NOMO-1 (cell line): Measurements from ENCODE around the gene LTN1.
"Not testable (repeated sequence)": the region's sequence is repeated elsewhere in the genome, so short reads cannot be mapped to it uniquely, and the experiment has no call there.

Experiments used
- DNase-seq, 2 experiments: peaks; one replicate each; lab custom pipeline; 2025; ENCODE audit not compliant: unreplicated experiment in 2 of 2; lab: John Stamatoyannopoulos, UW

LTN1 gene

DNA sequence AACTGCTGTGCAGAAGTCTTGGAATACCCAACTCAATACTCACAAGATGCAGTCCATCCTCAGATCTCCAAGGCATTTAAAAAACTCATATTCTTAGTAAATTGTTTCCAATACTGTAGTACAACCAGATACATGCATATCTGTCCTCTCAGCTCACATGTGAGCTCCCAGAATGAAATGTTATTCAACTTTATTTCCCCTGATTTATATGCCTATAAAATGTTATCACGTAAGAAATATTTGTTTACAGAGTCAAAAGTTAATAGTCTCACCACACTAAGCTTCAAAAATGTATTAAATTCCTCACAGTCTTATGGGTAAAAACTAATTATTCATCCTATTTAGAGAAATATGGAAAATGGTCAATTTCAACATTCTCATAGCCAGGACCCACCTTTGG is 56.6 kb downstream of the LTN1 start:
- no peak for DNase-seq

DNA sequence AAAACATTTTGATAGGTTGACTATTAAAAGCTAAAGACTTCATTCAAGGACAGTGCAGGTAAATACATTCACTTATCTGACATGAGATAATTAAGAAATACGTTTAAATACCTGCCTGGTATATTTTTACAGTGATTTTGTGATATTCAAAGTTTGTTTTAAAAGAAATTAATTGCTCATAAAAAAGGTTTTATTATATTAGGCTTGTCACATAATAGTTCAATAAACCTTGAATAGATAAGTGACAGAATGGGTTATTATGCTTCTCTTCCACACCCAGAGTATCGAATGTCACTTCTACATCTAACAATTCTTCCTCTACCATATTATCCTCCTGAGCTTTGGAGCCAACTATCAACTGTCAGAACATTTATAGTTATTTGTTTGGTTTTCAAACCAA is 60.0 kb downstream of the LTN1 start:
- DNase-seq: no peak

DNA sequence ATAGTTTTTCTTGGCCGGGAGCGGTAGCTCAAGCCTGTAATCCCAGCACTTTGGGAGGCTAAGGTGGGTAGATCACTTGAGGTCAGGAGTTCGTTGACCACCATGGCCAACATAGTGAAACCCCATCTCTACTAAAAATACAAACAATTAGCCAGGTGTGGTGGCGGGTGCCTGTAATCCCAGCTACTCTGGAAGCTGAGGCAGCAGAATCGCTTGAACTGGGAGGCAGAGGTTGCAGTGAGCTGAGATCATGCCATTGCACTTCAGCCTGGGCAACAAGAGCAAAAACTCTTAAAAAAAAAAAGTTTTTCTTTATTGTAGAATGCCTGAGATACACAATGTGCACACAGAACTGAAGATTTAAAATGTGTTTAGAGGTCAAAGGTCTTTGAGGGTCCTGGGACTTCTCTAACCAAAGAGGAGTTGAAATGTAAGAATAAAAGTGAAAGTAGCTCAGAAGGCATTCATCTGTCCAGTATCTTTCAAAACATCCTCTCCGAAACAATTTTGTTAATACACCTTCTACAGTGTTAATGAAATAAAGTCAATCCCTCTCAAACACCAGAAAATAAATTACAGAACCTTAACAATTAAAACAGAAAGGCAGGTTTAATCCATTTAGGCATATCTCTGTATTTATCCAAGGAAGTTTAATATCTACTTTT is 60.8 kb downstream of the LTN1 start:
- not testable (repeated sequence) for DNase-seq

DNA sequence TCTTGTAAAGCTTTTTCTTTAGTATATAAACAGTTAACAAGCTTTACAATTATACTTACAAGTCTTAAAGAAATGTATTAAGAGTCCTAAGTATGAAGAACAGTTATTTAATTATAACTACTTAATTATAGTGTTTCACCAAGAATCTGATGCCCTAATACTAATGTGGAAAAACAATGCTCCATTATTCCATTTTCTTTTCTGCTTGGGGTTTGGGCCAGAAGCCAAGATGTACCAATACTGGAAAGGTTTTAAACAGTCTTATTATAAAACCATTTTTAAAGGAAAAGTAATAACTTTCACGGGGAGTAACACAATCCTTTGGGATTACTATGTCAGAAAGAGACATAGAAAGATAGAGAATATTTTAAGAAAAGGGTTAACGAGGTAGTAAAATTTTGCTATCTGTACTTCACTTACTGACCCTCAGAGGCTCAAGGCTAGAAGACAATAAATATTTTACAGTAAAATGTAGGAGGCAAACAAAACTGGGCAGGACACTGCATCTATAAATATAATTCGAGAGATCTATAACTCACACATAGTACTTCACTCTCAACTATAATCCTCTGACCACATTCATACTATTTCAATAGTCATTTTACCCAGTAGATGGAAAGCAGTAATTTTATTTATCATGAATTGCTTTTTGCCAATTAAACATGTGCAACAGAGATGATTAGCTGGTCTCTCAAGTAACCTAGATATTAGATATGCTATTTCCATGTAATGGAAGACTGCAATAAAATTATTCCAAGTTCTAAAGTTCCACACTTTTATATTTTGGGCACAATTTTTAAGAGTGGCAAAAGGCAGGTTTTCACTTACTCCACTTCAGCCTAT is 63.9 kb downstream of the LTN1 start:
- DNase-seq: no peak

GRCh38 chr21:28927130-28927529 is 65.5 kb downstream of the LTN1 start:
- no peak for DNase-seq

- DNase-seq: no peak
These were observed 69.2 kb downstream of the LTN1 start for GRCh38 chr21:28923439-28923975.

GRCh38 chr21:28922368-28922767 is 70.3 kb downstream of the LTN1 start:
- DNase-seq: no peak

- no peak for DNase-seq
These were observed 76.4 kb downstream of the LTN1 start for GRCh38 chr21:28916150-28916893.

GRCh38 chr21:28913071-28913470 is 79.6 kb downstream of the LTN1 start:
- DNase-seq: no peak

GRCh38 chr21:28910280-28910887 is 82.3 kb downstream of the LTN1 start:
- no peak for DNase-seq

DNA sequence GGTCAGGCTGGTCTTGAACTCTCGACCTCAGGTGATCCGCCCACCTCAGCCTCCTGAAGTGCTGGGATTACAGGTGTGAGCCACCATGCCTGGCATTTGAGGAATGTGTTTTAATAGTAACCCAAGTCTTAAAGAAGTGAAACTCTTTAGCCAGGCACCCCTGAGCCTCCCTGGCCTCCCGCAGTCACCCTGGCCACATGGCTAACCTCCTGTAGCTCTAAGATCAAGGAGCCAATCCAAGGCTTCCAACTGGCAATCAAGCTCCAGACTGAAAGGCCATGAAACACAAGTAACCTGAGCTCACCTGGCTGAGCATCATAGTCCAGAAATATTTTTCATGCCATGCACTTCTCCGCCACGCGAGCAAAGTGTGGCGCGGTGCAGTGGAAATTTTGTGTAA is 84.3 kb downstream of the LTN1 start:
- no peak for DNase-seq

DNA sequence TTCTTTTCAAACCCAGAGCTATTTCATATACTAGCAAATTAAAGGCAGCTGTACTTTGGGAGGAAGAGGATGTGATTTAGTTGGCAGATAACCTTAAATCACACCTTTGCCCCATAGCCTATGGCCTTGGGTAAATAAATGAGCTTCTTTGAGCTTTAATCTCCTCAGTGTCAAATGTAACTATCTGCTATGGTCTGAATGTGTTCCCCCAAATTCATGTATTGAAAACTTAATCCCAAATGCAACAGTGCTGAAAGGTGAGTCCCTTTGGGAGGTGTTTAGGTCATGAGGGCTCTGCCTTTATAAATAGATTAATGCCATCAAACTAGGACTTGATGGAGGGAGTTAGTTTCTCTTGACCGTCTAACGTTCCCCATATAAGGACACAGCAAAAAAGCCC is 85.8 kb downstream of the LTN1 start:
- DNase-seq: no peak

GRCh38 chr21:28906236-28906635 is 86.4 kb downstream of the LTN1 start:
- DNase-seq: no peak

DNA sequence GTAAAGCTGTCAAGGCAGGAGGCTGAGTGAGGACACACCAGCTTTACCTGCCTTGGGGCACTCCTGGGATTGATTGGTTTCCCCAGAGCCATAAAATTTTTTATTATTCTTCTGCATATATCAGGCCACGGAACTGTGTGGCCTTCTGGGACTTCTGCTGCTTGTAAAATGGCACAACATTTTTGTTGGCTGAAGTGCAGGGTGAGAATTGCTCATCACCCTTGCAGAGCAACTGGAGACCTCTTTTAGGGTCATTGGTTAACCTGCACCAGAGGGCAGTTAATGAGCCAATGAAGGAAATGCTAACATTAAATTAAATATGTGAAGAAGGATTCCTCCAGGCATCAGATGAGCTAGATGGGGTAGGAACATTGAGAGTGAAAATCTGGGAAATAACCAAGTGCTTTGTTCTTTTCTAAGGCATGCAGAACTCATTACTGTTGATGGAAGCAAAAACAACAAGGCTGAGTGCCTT is 87.7 kb downstream of the LTN1 start:
- DNase-seq: no peak

- DNase-seq: no peak
These were observed 89.2 kb downstream of the LTN1 start for GRCh38 chr21:28903448-28903847.

DNA sequence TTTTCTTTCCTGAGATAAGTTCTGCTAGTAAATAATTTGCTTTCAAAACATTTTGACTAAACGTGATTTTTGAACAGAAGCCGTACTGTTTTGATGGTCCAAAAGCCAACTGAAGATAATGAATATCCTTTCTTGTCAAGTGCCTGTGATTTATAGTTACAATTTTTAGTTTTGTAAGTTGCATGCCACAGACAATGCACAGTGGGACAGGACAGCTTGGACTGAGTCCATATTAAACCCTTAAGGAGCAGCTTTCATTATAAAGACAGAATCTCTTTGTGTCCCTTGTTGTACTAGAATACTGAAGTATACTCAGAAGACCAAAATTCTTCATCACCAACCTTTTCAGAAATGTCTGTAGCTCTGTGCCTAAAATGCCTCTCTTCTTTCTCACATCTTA is 92.2 kb downstream of the LTN1 start:
- no peak for DNase-seq

DNA sequence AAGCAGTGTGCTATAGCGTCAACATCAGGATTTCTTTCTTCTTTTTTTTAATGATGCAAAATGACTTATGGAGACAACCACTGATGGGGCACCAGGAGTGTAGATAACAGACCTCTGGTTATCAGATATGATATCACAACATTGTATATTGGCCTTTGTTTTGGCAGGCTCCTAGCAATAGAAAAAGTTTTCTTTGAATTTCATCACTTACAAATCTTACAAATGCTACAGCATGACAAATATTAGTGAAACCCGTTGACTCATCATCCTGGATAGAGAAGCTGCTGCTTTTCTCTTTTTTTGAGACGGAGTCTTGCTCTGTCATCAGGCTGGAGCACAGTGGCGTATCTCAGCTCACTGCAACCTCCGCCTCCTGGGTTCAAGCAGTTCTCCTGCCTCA is 92.9 kb downstream of the LTN1 start:
- DNase-seq: no peak

- DNase-seq: no peak
These were observed 93.5 kb downstream of the LTN1 start for GRCh38 chr21:28899220-28899619.

DNA sequence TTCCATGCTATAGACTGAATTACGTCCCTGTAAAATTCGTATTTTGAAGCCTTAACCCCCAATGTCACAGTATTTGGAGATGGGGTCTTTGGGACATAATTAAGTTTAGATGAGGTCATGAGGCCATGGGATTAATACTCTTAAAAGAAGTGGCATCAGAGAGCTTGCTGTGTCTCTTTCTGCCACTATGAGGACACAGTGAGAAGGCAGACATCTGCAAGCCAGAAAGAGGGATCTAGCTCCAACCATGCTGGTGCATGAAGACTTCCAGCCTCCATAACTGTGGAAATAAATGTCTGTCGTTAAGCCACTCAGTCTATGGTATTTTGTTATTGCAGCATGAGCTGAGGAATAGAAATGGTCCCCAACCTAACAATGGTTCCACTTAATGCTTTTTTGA is 99.0 kb downstream of the LTN1 start:
- DNase-seq: no peak

DNA sequence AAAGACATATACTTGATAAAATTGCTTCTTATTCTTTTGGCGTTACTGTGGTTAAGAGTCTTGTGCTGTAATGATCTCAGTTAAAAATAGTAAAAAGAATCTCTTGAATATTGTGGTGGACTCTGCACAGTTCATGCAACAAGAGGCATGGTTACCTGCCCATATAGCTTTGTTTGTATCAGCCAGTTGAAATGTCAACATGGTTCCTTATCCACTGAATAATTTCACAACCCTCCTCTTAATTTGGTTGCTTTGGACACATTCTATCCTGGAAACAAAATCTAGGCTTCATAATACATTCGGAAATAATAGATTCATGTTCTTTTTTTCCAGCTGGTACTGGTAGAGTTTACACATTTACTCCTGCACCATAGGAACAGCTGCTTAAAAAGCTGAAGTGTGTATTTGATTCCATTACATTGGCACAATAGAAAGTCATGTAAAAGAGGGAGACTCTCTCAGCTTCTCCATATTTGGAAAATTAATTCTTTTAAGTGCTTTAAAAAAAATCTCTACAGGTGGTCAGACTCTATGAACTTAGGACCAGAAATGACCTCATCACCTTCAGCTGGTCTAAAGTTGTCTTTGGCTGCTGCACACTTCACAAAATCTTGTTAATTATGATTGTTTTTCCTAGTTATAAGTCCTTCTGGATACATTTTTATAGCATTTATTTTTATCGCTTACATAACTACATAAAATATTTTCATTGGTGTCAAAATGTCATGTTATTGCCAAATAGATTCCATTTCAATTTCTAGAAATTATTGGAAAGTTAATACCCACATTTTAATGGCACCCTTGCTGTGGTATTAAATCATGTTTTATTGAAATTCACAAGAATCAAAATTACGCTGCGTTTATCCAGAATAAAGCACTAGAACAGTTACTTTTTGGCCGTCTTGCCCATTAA is 100.2 kb downstream of the LTN1 start:
- no peak for DNase-seq
